Measurements from ENCODE around the gene WNT5B.

The WNT5B gene

GRCh38 chr12:1656902-1657301 lies 27.9 kb downstream of the WNT5B start:
- no peak for DNase-seq

- DNase-seq = no peak
Observed at GRCh38 chr12:1657688-1658087, 28.7 kb downstream of the WNT5B start.

DNA sequence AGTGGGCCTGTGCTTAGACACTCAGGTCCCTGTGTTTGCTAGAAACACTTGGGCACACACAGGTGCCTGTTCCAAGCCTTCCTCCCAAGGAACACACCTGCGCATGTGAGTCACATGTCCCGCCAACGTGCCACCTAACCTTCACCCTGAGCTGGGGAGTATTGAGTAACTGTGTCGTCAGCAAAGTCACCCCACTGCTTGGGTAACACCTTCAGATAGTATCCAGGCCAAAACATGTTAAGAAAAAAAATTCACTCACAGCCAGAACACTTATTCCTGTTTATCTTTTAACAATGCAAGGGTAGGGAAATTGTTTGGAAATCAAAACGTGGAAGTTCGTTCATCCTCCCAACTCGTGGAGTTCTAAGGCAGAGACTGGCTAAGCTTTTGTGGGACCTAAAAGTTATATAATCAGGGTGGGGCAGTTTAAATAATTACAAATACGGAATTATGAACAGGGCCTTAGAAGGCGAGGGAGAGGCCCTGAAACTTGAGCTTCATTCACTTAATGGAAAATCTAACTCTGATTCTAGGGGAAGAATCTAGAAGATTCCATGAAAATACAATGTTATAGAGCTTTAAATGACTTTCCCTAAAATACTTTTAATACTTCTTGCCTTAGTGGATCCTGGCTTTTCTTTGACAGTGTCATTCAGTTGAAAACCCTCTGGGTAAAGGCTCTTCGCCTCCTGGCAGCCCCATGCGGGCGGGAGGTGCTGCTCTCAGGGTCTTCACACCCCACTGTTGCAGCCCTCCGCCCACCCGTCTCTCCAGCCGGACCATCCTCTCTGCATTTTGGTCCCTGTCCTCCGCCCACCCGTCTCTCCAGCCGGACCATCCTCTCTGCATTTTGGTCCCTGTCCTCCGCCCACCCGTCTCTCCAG lies 31.5 kb downstream of the WNT5B start:
- DNase-seq = no peak

- peak; percentile 92 for DNase-seq
Observed at GRCh38 chr12:1661553-1662335, 32.7 kb downstream of the WNT5B start.

DNA sequence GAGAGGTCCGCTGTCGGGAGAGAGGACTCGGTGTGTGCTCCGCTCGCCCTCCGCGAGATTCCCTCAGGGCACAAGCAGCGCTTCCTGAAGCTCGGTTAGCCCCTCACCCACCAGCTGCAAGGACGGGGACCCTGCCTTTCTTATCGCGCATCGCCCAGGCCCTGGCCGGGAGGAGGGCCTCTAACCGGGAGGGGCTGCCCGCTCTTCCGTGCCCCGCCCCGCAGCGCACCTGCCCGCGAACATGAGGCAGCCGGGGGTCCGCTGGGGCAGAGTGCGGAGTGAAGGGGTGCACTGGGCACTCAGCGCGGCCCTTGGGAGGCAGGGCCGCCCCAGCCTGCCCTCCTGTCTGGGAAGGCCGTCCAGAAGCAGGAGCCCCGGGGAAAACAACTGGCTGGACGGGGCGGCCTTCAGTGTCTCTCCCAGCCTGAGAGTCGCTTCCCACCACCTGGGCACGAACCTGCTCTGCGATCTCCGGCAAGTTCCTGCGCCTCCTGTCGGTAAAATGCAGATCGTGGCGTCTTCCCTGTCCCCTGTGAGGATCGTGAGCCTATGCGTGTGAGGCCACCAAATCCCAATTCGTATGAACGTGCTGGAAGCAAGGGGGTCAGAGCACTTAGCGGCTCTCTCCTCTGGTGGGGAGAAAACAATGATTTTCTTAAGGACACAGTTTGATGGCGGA lies 33.9 kb downstream of the WNT5B start:
- DNase-seq = no peak

DNA sequence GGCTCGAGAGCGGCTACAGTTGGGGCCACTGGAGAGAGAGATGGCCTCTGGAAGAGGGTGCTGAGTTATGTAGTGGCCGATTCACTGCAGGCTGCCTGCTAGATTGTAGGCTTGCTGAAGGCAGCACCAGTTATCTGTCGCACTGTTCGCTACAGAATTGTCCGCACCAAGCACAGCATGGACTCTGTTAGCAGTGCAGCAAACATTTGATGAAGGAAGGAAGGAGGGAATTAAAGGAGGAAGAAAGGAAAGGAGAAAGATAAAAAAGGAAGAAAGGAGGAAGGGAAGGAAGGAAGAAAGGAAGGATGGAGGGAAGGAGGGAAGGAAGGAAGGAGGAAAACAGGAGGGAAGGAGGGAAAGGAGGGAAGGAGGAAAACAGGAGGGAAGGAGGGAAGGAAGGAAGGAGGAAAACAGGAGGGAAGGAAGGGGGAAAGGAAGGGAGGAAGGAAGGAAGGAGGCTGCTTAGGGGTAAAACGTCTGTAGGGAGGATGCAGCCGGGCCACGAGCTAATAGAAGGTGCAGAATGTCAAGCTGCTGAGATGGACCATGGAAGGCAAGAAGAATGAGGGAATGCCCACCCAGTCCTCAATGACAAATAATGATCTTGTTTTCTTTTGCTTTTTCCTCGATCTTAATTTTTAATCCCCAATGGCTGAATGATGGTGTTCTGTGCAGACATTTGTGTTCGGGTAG lies 34.6 kb downstream of the WNT5B start:
- no peak for DNase-seq

DNA sequence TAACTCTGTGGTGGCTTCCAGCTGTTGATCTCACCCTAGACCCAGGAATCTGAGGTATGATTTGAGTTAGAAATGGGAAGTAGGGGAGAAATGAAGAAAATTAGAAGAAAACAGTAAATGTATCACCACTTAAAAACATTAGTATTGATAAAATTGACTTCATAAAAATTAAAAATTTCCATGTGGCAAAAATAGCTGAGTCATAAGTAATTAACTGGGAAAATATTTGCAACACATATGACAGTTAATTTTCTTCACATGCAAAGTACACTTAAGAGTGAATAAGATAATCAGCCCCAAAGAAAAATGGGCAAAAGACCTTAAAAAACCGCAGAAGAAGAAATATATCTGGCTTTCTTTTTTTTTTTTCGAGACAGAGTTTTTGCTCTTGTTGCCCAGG lies 36.3 kb downstream of the WNT5B start:
- DNase-seq = no peak

- DNase-seq = no peak
Observed at GRCh38 chr12:1666215-1666614, 37.2 kb downstream of the WNT5B start.

- DNase-seq = no peak
Observed at GRCh38 chr12:1666685-1667162, 37.7 kb downstream of the WNT5B start.

GRCh38 chr12:1668833-1669543 lies 40.0 kb downstream of the WNT5B start:
- peak; percentile 33 for DNase-seq

GRCh38 chr12:1670358-1671268 lies 41.6 kb downstream of the WNT5B start:
- DNase-seq = no peak

- DNase-seq = no peak
Observed at GRCh38 chr12:1676043-1676442, 47.0 kb downstream of the WNT5B start.

DNA sequence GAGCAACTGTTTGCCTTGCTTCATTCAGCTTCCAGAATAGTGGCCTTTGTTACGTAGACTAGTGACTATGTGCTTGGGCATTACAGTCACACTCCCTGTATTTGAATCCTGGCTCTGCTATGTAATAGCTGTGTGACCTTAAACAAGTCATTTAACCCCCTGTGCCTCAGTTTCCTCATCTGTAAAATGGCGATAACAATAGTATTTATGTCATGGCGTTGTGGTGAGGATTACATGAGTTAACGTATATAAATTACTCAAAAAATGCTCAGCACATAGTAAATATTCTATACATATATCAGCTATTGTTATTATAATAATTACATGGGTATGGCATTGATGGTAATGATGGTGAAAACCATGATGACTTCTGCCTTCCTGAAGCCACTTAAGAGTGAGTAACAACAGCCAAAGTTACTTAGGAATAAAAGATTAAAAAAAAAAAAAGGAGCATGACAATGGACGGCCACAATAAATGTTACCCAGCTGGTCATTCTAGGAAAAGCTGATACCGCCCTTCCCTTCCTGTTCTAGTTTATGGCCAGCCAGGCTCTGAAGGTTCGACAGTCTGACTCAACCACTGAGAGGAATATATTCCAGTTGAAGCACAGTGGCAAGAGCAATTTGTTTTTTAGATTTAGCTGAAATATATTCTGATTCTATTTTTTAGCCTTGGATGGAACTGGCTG lies 51.9 kb downstream of the WNT5B start:
- no peak for DNase-seq

DNA sequence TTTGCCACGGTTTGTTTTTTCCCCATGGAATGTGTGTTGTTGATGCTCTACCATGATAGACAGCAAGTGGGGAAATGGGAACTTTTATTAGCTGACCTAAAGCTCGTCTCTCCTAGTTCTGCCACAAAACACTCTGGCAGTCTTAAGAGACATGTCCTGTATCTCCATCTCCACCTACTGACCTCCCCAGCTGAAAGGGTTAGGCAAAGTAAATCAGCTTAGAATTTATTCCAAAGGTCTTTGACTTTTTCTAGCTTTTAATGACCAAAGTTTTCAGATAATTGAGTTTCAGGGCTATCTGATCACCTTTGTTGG lies 52.4 kb downstream of the WNT5B start:
- DNase-seq = no peak

DNA sequence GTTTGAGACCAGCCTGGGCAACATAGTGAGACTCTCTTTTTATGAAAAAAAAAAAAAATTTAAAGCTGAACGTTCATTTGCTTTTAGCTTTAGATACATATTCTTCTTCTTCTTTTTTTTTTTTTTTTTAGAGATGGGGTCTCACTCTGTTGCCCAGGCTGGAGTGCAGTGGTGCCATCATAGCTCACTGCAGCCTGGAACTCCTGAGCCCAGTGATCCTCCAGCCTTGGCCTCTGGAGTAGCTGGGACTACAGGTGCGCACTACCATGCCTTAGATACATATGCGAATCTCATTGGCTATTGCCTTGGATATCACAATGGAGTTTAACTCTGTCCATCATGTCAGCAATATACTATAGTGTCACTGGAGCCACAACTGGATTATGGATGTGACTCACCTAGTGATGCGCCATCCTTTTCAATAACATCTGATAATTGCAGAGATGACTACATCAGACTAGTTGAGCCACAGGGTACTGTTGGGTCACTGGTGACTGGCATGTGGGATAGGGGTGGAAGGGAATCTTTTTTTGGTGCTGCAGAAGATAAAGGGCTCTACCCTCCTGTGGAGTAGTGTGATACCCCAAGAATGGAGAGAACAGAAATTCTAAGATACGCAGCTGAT lies 59.2 kb downstream of the WNT5B start:
- no peak for DNase-seq

DNA sequence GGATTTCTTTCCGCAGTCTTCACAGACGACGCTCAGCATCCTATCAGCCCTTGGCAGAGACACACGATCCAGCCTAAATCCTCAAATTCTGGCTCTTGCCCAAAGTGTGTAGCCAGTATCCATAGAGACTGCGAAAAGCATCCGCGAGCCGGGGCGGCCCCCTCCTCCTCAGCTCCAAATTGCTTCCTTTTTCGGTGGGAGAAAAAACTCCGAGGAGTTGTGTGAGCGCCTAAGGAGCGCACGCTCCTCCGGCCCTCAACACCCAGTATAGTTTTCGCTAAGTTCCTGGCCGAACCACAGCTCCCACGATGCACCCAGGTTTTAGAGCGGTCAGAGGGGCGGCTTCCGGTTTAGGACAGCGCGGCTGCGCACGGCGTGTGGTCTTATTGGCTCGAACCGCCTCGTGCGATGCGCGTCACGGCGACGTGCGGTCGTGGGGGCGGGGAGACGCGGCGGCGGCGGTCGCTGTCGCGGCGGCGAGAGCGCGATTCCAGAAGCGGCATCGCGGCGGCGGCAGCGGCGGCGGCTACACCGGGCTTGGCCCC lies 61.6 kb downstream of the WNT5B start, which contains the start of gene ADIPOR2:
Gene ADIPOR2, plus strand, starts transcription at position 493 of the 545 bp plus-strand sequence. CDS start 63,274 bp downstream, outside the sequence.
- peak; percentile 95 for DNase-seq

GRCh38 chr12:1691123-1692007 lies 62.3 kb downstream of the WNT5B start:
- DNase-seq = no peak

- no peak for DNase-seq
Observed at GRCh38 chr12:1692226-1692625, 63.2 kb downstream of the WNT5B start.
